ENCODE data around the gene PATJ. TPM values are rescaled to one million over a fixed set of nuclear protein-coding genes. Genes with fewer than 3 reads are reported as not detected.

Gene PATJ
- total and polyA plus RNA-seq, 2 donors (not counting 3 experiments of a cell fraction or from before 2014, with no cell fraction given) = 1.1 to 3.0 TPM

- no peak overlapping the region for H3K27ac ChIP-seq (ENCODE audit: insufficient read depth, low read depth, low read length)
- H3K36me3 ChIP-seq (ENCODE audit: control insufficient read depth in 2 of 2, extremely low read depth in 1 of 2, insufficient read depth in 2 of 2, low read length in 2 of 2) = no peaks in the 10 kb centered on the region
- no peaks in the 10 kb centered on the region for H3K9me1 ChIP-seq (replicated peaks; ENCODE audit: control insufficient read depth, extremely low read depth, insufficient read depth, low read length)
- peak; percentile 70 for FAIRE-seq
- H4K20me1 ChIP-seq (replicated peaks; ENCODE audit: control insufficient read depth, extremely low read depth, insufficient read depth, low read length) = no peaks in the 10 kb centered on the region
- POLR2A ChIA-PET = interaction anchor here (0.5 to 1.1 kb wide), 2 partner anchors 31 to 151 kb away, joined by 3 read pairs; no protein-coding TSS in a partner anchor
- H3K9ac ChIP-seq (replicated peaks; ENCODE audit: extremely low read depth, insufficient read depth, low read length) = no peak overlapping the region
- peak; percentile 53 to 70 for TF ChIP-seq CTCF (IDR thresholded peaks at IDR 0.05; ENCODE audit: extremely low read depth in 1 of 2, insufficient read depth in 1 of 2, low read depth in 1 of 2, low read length in 2 of 2)
- no peak for TF ChIP-seq GATA2 (IDR thresholded peaks at IDR 0.05; ENCODE audit: insufficient read depth, insufficient read length, low read depth, low read length)
- no peak for TF ChIP-seq MAX (IDR thresholded peaks at IDR 0.05; ENCODE audit: insufficient read depth, insufficient read length)
- no peak for TF ChIP-seq FOS (IDR thresholded peaks at IDR 0.05; ENCODE audit: borderline replicate concordance, insufficient read depth, low read length)
- DNase-seq (ENCODE audit: low read depth, low spot score) = peak; percentile 59
- no peak overlapping the region for H3K4me3 ChIP-seq (replicated peaks in 1 of 3; ENCODE audit: insufficient read depth in 1 of 3, low read depth in 1 of 3, low read length in 3 of 3)
- H3K4me1 ChIP-seq (ENCODE audit: control insufficient read depth, extremely low read depth, insufficient read depth, low read length) = no peaks in the 10 kb centered on the region
- intact Hi-C loops (cut with micrococcal nuclease) = no loop called here
- H2AFZ ChIP-seq (ENCODE audit: low read depth, low read length) = no peak overlapping the region
- dilution Hi-C loops (cut with MboI; ENCODE audit: extremely low pct_ligation_motif_present, low sequenced_read_pairs) = no loop called here
- BruUV-seq (replicated peaks) = no TSS peak
- H3K9me3 ChIP-seq (replicated peaks; ENCODE audit: control insufficient read depth, insufficient read depth, low read length) = no peaks in the 10 kb centered on the region
- no peaks in the 10 kb centered on the region for H3K79me2 ChIP-seq (ENCODE audit: control insufficient read depth, insufficient read depth, low read length)
- H3K27me3 ChIP-seq (ENCODE audit: control insufficient read depth in 2 of 2, insufficient read depth in 2 of 2, low read length in 2 of 2) = no peaks in the 10 kb centered on the region
- CTCF ChIA-PET = interaction anchor here (0.8 to 4.7 kb wide), 31 partner anchors 9 to 1166 kb away, joined by 3 to 45 read pairs (median 4); no protein-coding TSS in a partner anchor
- no peak overlapping the region for H3K4me2 ChIP-seq (ENCODE audit: insufficient read depth, low read length)
These were observed 402.1 kb downstream of the PATJ start for GRCh38 chr1:62144238-62144831.

All from endothelial cell of umbilical vein (primary cell).